ENCODE measurements around the gene RYR1. TPM values are rescaled to one million over a fixed set of nuclear protein-coding genes. Genes with fewer than 3 reads are reported as not detected.
A peak's percentile ranks its signal among the peaks of the same experiment; 100 is the strongest.

The RYR1 gene
- polyA plus RNA-seq, 3 donors, result 0.76 to 2.1 (median 2.1) TPM

- H3K9me3 ChIP-seq (replicated peaks in 1 of 2; ENCODE audit: control insufficient read depth in 1 of 2, insufficient read depth in 1 of 2, low read length in 2 of 2), result no peaks in the 10 kb centered on the region
- peak within 1 kb of the TSS; percentile 15 to 83 for H3K27ac ChIP-seq (ENCODE audit: low read depth in 1 of 2, low read length in 2 of 2)
- Mint-ChIP-seq H3K27ac (peak within 1 kb of the TSS; percentile 56 to 91 (median 82)), H3K9me3 (peaks cover 0 to 2% (median 0%) of the 10 kb centered on the region in 7 donors), H3K27me3 (ENCODE audit: low read depth in 3 of 3) (peaks cover 9 to 18% (median 9%) of the 10 kb centered on the region in 3 donors), H3K4me1 (peaks cover 16% of the 10 kb centered on the region), H3K4me3 (peak within 1 kb of the TSS; percentile 87 to 95), H3K36me3 (peaks cover 12 to 31% of the 10 kb centered on the region in 2 donors)
- under 1% methylated on average over 70 of the region's 82 CpGs for WGBS (ENCODE audit: insufficient coverage)
- H3K79me2 ChIP-seq (ENCODE audit: insufficient read depth, low read length), result peaks cover 5% of the 10 kb centered on the region
- peaks cover 12 to 13% of the 10 kb centered on the region in 2 donors for H3K4me1 ChIP-seq (ENCODE audit: control insufficient read depth in 1 of 2, insufficient read depth in 2 of 2, low read length in 2 of 2)
- peak within 1 kb of the TSS; percentile 99 for H2AFZ ChIP-seq (ENCODE audit: insufficient read depth, low read depth, low read length, poor library complexity, severe bottlenecking)
- intact Hi-C loops (cut with micrococcal nuclease), result loop anchor here (2.0 to 10.0 kb wide), 6 partner anchors 104 to 532 kb away; partner anchors contain the start of genes MRPS12 (in 1 of the 2) and SARS2 (in 1 of the 2)
- peaks cover 8 to 19% of the 10 kb centered on the region in 2 donors for H3K36me3 ChIP-seq (replicated peaks in 1 of 2; ENCODE audit: control insufficient read depth in 1 of 2, insufficient read depth in 2 of 2, low read length in 2 of 2)
- peak; percentile 96 to 97 (median 97) for DNase-seq
- H3K27me3 ChIP-seq (ENCODE audit: control insufficient read depth in 2 of 2, insufficient read depth in 2 of 2, low read length in 2 of 2), result peaks cover 0 to 3% of the 10 kb centered on the region in 2 donors
- H4K20me1 ChIP-seq (ENCODE audit: insufficient read depth, low read length), result no peaks in the 10 kb centered on the region
- peak within 1 kb of the TSS; percentile 90 for H3K9ac ChIP-seq (ENCODE audit: insufficient read depth, low read length, poor library complexity, severe bottlenecking)
- TF ChIP-seq CTCF (IDR thresholded peaks at IDR 0.05), result peak; percentile 99
- H3K4me3 ChIP-seq (replicated peaks in 1 of 3; ENCODE audit: low read depth in 2 of 3, low read length in 3 of 3), result peak within 1 kb of the TSS; percentile 80 to 88 (median 88)
- peak within 1 kb of the TSS; percentile 80 for H3K4me2 ChIP-seq (replicated peaks; ENCODE audit: extremely low read depth, low read length, poor library complexity, severe bottlenecking)
Observed at GRCh38 chr19:38402967-38403674, 30.4 kb upstream of the RYR1 start, which contains the start of gene FAM98C. FAM98C (plus strand) TSS chr19:38403093; CDS start chr19:38403154, 61 bp downstream.

- H3K4me1 ChIP-seq (ENCODE audit: control insufficient read depth in 1 of 2, insufficient read depth in 2 of 2, low read length in 2 of 2), result peaks cover 16 to 19% of the 10 kb centered on the region in 2 donors
- no peaks in the 10 kb centered on the region for H3K9me3 ChIP-seq (replicated peaks in 1 of 2; ENCODE audit: control insufficient read depth in 1 of 2, insufficient read depth in 1 of 2, low read length in 2 of 2)
- peaks cover 20 to 36% of the 10 kb centered on the region in 2 donors for H3K36me3 ChIP-seq (replicated peaks in 1 of 2; ENCODE audit: control insufficient read depth in 1 of 2, insufficient read depth in 2 of 2, low read length in 2 of 2)
- no peak overlapping the region for H3K4me2 ChIP-seq (replicated peaks; ENCODE audit: extremely low read depth, low read length, poor library complexity, severe bottlenecking)
- Mint-ChIP-seq H3K36me3 (peaks cover 26 to 48% of the 10 kb centered on the region in 2 donors), H3K27me3 (ENCODE audit: low read depth in 3 of 3) (peaks cover 3 to 4% (median 3%) of the 10 kb centered on the region in 3 donors), H3K9me3 (peaks cover 0 to 4% (median 0%) of the 10 kb centered on the region in 7 donors), H3K27ac (peak overlapping the region in 5 of 7 donors; percentile 15 to 58 (median 50)), H3K4me1 (peaks cover 22% of the 10 kb centered on the region), H3K4me3 (no peak overlapping the region)
- H3K27me3 ChIP-seq (ENCODE audit: control insufficient read depth in 2 of 2, insufficient read depth in 2 of 2, low read length in 2 of 2), result no peaks in the 10 kb centered on the region
- H4K20me1 ChIP-seq (ENCODE audit: insufficient read depth, low read length), result peaks cover 14% of the 10 kb centered on the region
- no peak for DNase-seq
- intact Hi-C loops (cut with micrococcal nuclease), result loop anchor here (5.0 to 10.0 kb wide), 5 partner anchors 102 to 530 kb away; partner anchors contain the start of genes MRPS12 (in 1 of the 2) and SARS2 (in 1 of the 2)
- H3K27ac ChIP-seq (ENCODE audit: low read depth in 1 of 2, low read length in 2 of 2), result no peak overlapping the region
- TF ChIP-seq CTCF (IDR thresholded peaks at IDR 0.05), result no peak
- no peak overlapping the region for H3K4me3 ChIP-seq (replicated peaks in 1 of 3; ENCODE audit: low read depth in 2 of 3, low read length in 3 of 3)
- no CpG with 5 or more reads among the region's 6 CpGs for WGBS (ENCODE audit: insufficient coverage)
- peaks cover 5% of the 10 kb centered on the region for H3K79me2 ChIP-seq (ENCODE audit: insufficient read depth, low read length)
- H2AFZ ChIP-seq (ENCODE audit: insufficient read depth, low read depth, low read length, poor library complexity, severe bottlenecking), result no peak overlapping the region
- H3K9ac ChIP-seq (ENCODE audit: insufficient read depth, low read length, poor library complexity, severe bottlenecking), result no peak overlapping the region
Observed at GRCh38 chr19:38404858-38405257, 28.6 kb upstream of the RYR1 start.
